ENCODE data around the gene HOXB7.

HOXB7 gene

DNA sequence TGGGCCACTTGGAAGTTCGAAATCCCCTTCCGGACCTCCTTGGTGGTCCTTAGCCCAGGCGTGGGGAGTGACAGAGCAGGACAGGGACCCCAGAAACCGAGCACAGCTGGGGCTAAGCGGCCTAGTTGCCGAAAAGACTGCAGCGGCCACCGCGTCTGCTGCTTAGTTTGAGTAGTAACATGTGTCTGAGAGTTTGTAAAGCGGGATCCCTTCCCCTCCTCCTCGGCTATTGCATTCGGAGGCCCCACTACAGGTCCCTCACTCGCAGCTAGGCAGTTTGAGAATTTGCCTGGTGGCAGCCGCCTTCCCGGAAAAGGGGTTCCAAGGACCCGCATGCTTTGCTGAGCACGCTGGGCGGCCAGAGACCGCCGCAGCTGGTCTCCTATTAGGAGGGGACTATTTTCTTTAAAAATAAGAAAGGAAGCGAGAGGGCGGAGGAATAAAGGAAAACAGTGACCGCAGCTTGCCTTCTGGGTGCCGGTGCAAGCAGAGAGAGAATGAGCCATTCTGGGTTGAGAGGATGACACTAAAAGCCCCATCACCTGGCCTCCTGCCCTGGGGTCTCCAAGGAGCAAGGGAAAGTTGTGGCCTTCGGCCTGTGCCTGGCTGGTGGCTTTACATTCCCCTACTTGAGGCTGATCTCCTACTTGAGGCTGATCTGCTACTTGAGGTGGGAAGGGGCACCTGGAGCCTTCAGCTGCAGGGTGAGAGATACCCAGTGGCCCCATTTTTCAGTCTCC is 16.1 kb downstream of the HOXB7 start:
- DNase-seq (ENCODE audit: low spot score) = no peak

DNA sequence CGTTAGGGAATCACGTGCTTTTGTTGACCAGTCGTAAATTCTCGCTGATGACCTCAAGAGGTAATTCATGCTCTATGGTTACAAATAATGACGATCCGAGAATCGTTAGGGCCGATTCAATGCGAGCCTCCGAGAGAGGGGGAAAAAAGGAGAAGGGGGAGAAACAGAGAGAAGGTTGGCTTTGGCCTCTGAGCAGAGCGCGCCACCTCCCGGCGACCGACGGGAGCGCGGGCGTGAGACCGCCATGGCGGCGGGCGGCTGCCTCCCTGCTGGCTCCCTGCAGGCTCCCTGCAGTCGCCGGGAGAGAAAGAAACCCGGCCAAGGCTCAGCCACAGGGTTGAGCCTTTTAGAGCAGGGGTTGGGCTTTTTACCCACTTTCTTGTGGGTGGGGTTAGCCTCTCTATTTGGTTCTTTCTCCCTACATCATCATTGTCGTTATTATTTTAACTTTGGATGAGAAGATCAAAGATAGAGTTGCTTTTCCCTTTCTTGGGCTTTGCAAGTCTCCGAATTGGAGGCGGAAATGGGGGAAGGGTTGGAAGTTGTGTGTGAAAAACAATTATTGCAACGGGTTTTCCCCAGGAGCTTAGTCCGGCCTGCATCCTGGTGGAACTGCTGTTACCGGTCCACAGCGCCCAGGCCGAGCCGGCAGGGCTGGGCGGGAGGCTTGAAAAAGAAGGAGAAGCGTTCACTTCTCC is 16.8 kb downstream of the HOXB7 start:
- DNase-seq (ENCODE audit: low spot score) = no peak

- DNase-seq (ENCODE audit: low spot score) = no peak
Measured at GRCh38 chr17:48593126-48593829, 17.5 kb downstream of the HOXB7 start, which contains the start of gene HOXB5. Gene HOXB5, minus strand, starts transcription at chr17:48593779. Its CDS starts 97 bp downstream, at chr17:48593682.

GRCh38 chr17:48592577-48592976 is 18.2 kb downstream of the HOXB7 start:
- DNase-seq (ENCODE audit: low spot score) = no peak

DNA sequence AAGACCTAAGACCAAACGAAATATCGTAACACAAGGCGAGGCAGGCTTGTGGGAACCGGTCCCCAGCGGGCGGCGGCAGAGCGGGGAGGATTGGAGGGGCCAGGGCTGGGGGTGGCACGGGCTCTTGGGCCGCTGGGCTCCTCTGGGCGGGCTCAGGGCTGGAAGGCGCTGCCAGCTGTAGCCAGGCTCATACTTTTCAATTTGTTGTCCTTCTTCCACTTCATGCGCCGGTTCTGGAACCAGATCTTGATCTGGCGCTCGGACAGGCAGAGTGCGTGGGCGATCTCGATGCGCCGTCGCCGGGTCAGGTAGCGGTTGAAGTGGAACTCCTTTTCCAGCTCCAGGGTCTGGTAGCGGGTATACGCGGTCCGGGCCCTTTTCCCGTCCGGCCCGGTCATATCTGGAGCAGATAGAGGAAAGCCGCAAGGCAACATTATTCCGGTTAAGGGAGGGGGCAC is 18.7 kb downstream of the HOXB7 start:
- DNase-seq (ENCODE audit: low spot score) = no peak

DNA sequence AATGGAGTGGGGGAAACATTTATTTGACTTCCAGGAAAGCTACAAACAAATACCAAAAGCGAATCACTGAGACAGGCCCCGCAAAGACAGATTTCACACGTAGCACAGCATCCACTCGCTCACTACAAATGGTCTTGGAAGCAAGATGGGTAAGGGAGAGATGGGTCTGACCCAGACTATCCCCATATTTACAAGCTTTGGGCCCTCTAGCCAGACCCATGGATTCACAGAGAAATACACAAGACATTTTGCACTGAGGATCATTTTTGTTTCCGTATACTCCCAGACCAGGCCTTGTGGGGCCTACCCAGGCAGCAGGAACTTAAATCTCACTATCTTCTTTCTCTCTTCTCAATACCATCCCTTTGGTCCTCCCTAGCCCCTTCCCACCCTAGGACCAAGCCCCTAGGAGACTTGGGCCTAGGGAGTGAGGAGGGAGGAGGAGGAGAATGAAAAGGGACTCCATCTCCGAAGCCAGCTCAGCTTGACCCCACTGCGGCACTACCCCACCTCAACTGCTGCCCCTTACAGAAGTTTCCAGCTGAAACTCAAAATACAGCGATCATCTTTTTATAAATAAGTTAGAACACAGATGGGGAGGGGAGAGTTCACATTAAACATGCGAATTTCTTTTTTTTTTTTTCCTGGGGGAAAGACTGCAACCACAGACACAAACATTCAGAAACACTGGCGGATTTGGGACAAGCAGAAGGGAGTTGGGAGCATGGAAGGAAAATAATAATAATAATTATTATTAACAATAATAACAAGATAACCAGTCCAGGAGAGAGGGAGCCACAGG is 19.4 kb downstream of the HOXB7 start:
- no peak for DNase-seq (ENCODE audit: low spot score)

- no peak for DNase-seq (ENCODE audit: low spot score)
Measured at GRCh38 chr17:48590607-48591161, 20.1 kb downstream of the HOXB7 start.

GRCh38 chr17:48589831-48590606 is 20.8 kb downstream of the HOXB7 start, which contains the start of gene HOXB3:
Gene HOXB3, minus strand, starts transcription at chr17:48590241. Its CDS starts 37,767 bp downstream, at chr17:48552474.
- no peak for DNase-seq (ENCODE audit: low spot score)

GRCh38 chr17:48589060-48589830 is 21.6 kb downstream of the HOXB7 start:
- no peak for DNase-seq (ENCODE audit: low spot score)

DNA sequence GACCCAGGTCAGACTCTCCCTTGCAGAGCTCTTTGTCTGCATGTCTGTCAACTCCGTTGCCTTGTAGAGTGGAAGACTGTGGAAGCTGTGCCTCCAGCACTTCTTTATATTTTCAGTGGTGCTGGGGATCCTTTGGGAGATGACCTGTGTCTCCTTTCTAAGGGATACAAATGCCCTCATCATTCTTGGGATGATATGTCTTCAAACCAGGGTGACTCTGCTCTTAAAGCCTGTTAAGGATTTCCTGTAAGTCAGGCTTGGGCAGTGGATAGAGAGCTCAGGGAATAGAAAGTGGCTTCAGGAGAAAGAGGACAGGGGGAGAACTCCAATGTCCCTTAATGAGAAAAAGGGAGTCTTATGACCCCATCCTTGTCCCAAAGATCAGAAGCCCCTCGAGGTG is 22.3 kb downstream of the HOXB7 start:
- DNase-seq (ENCODE audit: low spot score) = no peak

GRCh38 chr17:48588074-48588415 is 22.8 kb downstream of the HOXB7 start:
- DNase-seq (ENCODE audit: low spot score) = no peak

DNA sequence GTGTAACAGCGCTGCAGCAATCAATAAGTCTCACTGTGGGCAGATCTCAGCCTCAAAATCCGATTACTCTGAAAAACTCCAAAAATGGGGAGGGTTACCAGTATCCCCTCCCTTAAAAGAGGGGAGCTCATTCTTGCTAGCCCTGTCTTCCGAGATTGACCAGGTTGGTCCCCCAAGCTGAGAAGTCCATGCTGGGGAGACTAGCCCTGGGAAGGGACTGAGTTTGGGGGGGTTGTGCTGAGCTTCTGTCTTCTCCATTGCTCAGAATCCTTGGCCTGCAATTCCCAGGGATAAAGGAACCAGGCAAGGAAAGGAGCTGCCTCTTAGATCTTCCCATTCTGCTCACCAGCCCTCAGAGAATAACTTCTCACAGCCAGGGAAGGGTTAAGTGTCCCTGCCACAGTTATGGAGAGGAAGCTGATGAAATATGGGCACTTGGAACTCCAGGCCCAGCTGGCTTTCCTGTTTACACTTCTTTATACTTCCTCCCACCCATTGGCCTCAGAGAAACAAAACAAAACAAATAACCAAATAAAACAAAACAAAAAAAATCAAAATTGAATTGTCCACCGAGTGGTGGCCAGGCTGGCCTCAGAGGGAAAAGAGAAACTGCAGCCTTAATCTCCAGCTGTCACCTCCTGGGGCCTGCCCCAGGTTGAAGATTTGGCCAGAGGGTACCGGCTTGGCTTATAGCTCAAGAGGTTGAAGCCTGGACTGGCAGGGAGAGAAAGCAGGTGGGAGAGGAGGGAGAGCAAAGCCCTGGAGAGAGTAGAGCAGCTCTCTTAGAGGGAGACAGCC is 23.3 kb downstream of the HOXB7 start:
- DNase-seq (ENCODE audit: low spot score) = no peak

GRCh38 chr17:48586355-48587258 is 24.2 kb downstream of the HOXB7 start:
- no peak for DNase-seq (ENCODE audit: low spot score)

GRCh38 chr17:48584223-48584741 is 26.5 kb downstream of the HOXB7 start:
- DNase-seq (ENCODE audit: low spot score) = no peak

DNA sequence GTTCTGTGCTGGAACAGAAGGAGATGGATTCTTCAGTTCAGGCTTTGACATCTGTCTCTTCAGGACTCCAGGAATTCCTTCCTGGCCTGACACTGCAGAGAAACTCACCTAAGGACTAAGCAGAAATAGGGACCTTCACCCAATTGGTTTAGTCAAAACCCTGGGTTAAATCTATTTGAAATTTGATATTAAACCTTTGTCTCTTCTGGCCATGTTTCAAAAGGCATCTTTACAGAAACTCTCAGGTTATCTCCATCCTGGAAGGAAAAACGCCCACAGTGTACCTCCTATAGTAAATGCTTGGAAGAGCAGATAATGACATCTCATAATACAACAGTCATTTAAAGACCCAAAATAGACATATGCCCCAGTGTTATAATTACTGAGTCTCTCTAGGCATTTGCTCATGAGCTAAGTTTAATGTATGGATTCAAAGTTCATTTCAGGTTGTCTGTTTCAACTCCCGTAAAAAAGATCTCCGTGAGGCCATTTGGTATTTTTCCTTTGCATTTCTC is 27.1 kb downstream of the HOXB7 start:
- DNase-seq (ENCODE audit: low spot score) = no peak

DNA sequence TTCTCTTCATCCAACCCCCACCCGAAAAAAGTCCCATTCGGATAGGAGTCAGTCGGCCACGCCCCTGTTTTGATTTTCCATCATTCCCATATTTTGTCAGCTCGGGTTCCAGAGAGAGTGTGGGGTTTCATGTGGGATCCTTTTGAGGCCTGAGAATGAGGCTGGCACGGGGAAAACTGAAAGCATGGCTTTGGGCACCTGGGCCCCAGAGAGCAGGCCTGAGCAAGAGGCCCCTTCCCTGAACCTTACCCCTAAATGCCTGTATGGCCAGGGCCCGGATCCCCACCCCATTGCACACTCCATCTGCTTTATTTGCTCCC is 28.1 kb downstream of the HOXB7 start:
- no peak for DNase-seq (ENCODE audit: low spot score)

- no peak for DNase-seq (ENCODE audit: low spot score)
Measured at GRCh38 chr17:48579760-48580554, 30.9 kb downstream of the HOXB7 start.

Data from globus pallidus (tissue), 1 donor.